Esophagus muscularis mucosa (tissue), 4 donors: ENCODE data around the gene EHD3. TPM values are rescaled to one million over a fixed set of nuclear protein-coding genes. Genes with fewer than 3 reads are reported as not detected.

ENCODE experiments used
- DNase-seq: peaks from one replicate; pipeline ENCODE4 v3.0.0-alpha.2; 2017; ENCODE audit errors: extremely low spot score
- H3K27ac ChIP-seq, 4 donors: fragments of 200-600 bp; sonication (generic); replicated peaks in 1 of 4; 1 replicate in 3 of 4; 2 replicates in 1 of 4; pipeline ENCODE4 v1.5.1; 2016 to 2019; ENCODE audit warnings: mild to moderate bottlenecking in 1 of 4
- H3K27me3 ChIP-seq, 4 donors: fragments of 200-600 bp; sonication (generic); one replicate each; pipeline versions ENCODE4 v1.5.1 to v1.6.0; 2016 to 2019
- H3K36me3 ChIP-seq, 4 donors: fragments of 200-600 bp; sonication (generic); one replicate each; pipeline ENCODE4 v1.5.1; 2016 to 2019
- H3K4me1 ChIP-seq, 4 donors: fragments of 200-600 bp; sonication (generic); one replicate each; pipeline ENCODE4 v1.5.1; 2016 to 2019
- H3K4me3 ChIP-seq, 4 donors: fragments of 200-600 bp; sonication (generic); 1 replicate in 2 of 4; 2 replicates in 2 of 4; pipeline ENCODE4 v1.5.1; 2016 to 2019; ENCODE audit warnings: mild to moderate bottlenecking in 4 of 4, moderate library complexity in 1 of 4
- H3K9me3 ChIP-seq, 4 donors: fragments of 200-600 bp; sonication (generic); 1 replicate in 3 of 4; 2 replicates in 1 of 4; pipeline ENCODE4 v1.5.1; 2016 to 2019
- CTCF ChIP-seq, 3 experiments: fragments of 200-600 bp in 2 of 3; fragments of 450-650 bp in 1 of 3; sonication (generic) in 2 of 3; IDR thresholded peaks; one replicate each; pipeline ENCODE4 v1.5.1; 2017 to 2019; ENCODE audit warnings: antibody characterized with exemption in 3 of 3, mild to moderate bottlenecking in 2 of 3, moderate library complexity in 1 of 3
- EP300 ChIP-seq: sonication (generic); formaldehyde crosslinking; IDR thresholded peaks from one replicate; pipeline ENCODE4 v1.6.1; 2017; ENCODE audit warnings: antibody characterized with exemption
- POLR2A ChIP-seq: fragments of 450-650 bp; IDR thresholded peaks from one replicate; pipeline ENCODE4 v1.6.1; 2017; ENCODE audit warnings: antibody characterized with exemption, moderate library complexity, mild to moderate bottlenecking, low read depth
- POLR2AphosphoS5 ChIP-seq, 2 donors: sonication (generic); formaldehyde crosslinking; IDR thresholded peaks; one replicate each; pipeline ENCODE4 v1.6.1; 2017; ENCODE audit warnings: antibody characterized with exemption in 2 of 2
- WGBS: methylation state at CpG from one replicate; pipeline ENCODE4 v1.1.5; 2018; 5-methylcytosine and 5-hydroxymethylcytosine counted together
- intact Hi-C: fragments of 100-400 bp; cut with DNase I; formaldehyde crosslinking; loops from one replicate; pipeline ENCODE4 v1.15.1; 2023
- total RNA-seq, 4 donors: library from RNA; depleted of rRNA; stranded (reverse); fragments of >200 nt; gene quantifications; one replicate each; pipeline versions ENCODE4 v1.1.0 to v1.2.1, GENCODE V29; 2016

The EHD3 gene
- total RNA-seq, 4 donors from 2014 or later = 3.8 to 7.4 (median 4.6) TPM

- H3K9me3 ChIP-seq = no peaks in the 10 kb centered on the region
- H3K4me1 ChIP-seq = peaks cover 0 to 6% (median 0%) of the 10 kb centered on the region in 4 donors
- H3K36me3 ChIP-seq = peaks cover 3 to 45% (median 25%) of the 10 kb centered on the region in 4 donors
- H3K27me3 ChIP-seq = no peaks in the 10 kb centered on the region
- DNase-seq = no peak
- H3K27ac ChIP-seq = no peak overlapping the region
- intact Hi-C loops = no loop called here
- no peak overlapping the region for H3K4me3 ChIP-seq
- TF ChIP-seq POLR2A = no peak
- no peak for TF ChIP-seq POLR2AphosphoS5 (IDR thresholded peaks at IDR 0.05)
- TF ChIP-seq CTCF (IDR thresholded peaks at IDR 0.05) = no peak
- TF ChIP-seq EP300 = no peak
- 76% methylated on average over 5 of the region's 5 CpGs for WGBS
Observed at GRCh38 chr2:31258351-31258750, 24.4 kb downstream of the EHD3 start.

GRCh38 chr2:31259075-31259474, 25.1 kb downstream of the EHD3 start:
- TF ChIP-seq CTCF (IDR thresholded peaks at IDR 0.05) = no peak
- TF ChIP-seq POLR2A = no peak
- no peak for TF ChIP-seq POLR2AphosphoS5 (IDR thresholded peaks at IDR 0.05)
- no peak for TF ChIP-seq EP300
- no peak overlapping the region for H3K4me3 ChIP-seq
- no peaks in the 10 kb centered on the region for H3K27me3 ChIP-seq
- H3K36me3 ChIP-seq = peaks cover 3 to 45% (median 24%) of the 10 kb centered on the region in 4 donors
- H3K4me1 ChIP-seq = peaks cover 0 to 6% (median 0%) of the 10 kb centered on the region in 4 donors
- no peaks in the 10 kb centered on the region for H3K9me3 ChIP-seq
- H3K27ac ChIP-seq = no peak overlapping the region
- 95% methylated on average over 2 of the region's 3 CpGs for WGBS
- intact Hi-C loops = no loop called here
- DNase-seq = no peak

GRCh38 chr2:31260870-31261269, 26.9 kb downstream of the EHD3 start:
- no peak overlapping the region for H3K27ac ChIP-seq
- DNase-seq = no peak
- H3K36me3 ChIP-seq = peaks cover 3 to 35% (median 18%) of the 10 kb centered on the region in 4 donors
- H3K4me1 ChIP-seq = peaks cover 0 to 6% (median 0%) of the 10 kb centered on the region in 4 donors
- no peak overlapping the region for H3K4me3 ChIP-seq
- WGBS = 93% methylated on average over 4 of the region's 4 CpGs
- H3K9me3 ChIP-seq = no peaks in the 10 kb centered on the region
- TF ChIP-seq EP300 (no peak), POLR2A (no peak), POLR2AphosphoS5 (IDR thresholded peaks at IDR 0.05) (no peak), CTCF (IDR thresholded peaks at IDR 0.05) (no peak)
- no peaks in the 10 kb centered on the region for H3K27me3 ChIP-seq
- intact Hi-C loops = no loop called here

GRCh38 chr2:31263636-31264190, 29.8 kb downstream of the EHD3 start:
- no peak for TF ChIP-seq POLR2A
- no peak for TF ChIP-seq POLR2AphosphoS5 (IDR thresholded peaks at IDR 0.05)
- TF ChIP-seq CTCF (IDR thresholded peaks at IDR 0.05) = no peak
- no peak for TF ChIP-seq EP300
- H3K36me3 ChIP-seq = peaks cover 3 to 34% (median 27%) of the 10 kb centered on the region in 4 donors

GRCh38 chr2:31265234-31265633, 31.3 kb downstream of the EHD3 start:
- WGBS = 90% methylated on average over 6 of the region's 6 CpGs
- Histone ChIP-seq H3K27ac (no peak overlapping the region), H3K27me3 (no peaks in the 10 kb centered on the region), H3K9me3 (no peaks in the 10 kb centered on the region), H3K4me3 (no peak overlapping the region), H3K36me3 (peaks cover 3 to 31% (median 27%) of the 10 kb centered on the region in 4 donors), H3K4me1 (peaks cover 0 to 2% (median 0%) of the 10 kb centered on the region in 4 donors)
- no peak for DNase-seq
- TF ChIP-seq EP300 (no peak), POLR2A (no peak), CTCF (IDR thresholded peaks at IDR 0.05) (no peak), POLR2AphosphoS5 (IDR thresholded peaks at IDR 0.05) (no peak)
- intact Hi-C loops = no loop called here

More at GRCh38 chr2:31263636-31264190, 29.8 kb downstream of the EHD3 start:
- no peaks in the 10 kb centered on the region for H3K27me3 ChIP-seq
- DNase-seq = no peak
- intact Hi-C loops = no loop called here
- no peaks in the 10 kb centered on the region for H3K9me3 ChIP-seq
- WGBS = 89% methylated on average over 2 of the region's 3 CpGs
- H3K4me1 ChIP-seq = peaks cover 0 to under 1% (median 0%) of the 10 kb centered on the region in 4 donors
- no peak overlapping the region for H3K4me3 ChIP-seq
- no peak overlapping the region for H3K27ac ChIP-seq
